NCI-H2171 treated with DMSO at 0.1 percent for 48 hours (cell line): ENCODE measurements around the gene LUZP2.

ENCODE experiments used
- DNase-seq: peaks from one replicate; lab custom pipeline; 2025; lab: John Stamatoyannopoulos, UW

The LUZP2 gene

GRCh38 chr11:24496736-24497725, at the start of gene LUZP2:
Gene LUZP2, plus strand, starts transcription at chr11:24497053.
- DNase-seq: peak; percentile 88

DNA sequence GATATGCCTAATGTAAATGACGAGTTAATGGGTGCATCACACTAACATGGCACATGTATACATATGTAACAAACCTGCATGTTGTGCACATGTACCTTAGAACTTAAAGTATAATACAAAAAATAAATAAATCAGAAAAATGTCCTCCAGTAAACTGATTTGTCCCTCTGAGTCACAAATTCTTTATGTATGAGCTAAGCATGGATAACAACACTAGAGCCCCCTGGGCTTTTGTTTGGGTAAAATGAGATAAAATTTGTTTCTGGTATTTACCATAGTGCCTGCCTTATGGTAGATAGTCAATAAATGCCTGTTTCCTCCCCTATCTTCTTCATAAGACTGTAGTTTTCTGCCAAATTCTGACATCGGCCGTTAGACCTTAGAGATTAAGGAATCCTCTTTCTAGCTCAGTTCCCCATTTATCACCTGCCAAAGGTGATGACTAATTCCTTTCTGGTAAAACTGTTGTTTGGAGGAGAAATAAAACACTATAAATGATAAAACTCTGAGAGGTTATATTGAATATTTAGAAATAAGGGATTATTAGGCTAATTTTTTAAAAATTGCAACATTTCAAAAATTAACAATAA, 43.6 kb upstream of the LUZP2 start:
- no peak for DNase-seq

GRCh38 chr11:24457985-24458384, 38.9 kb upstream of the LUZP2 start:
- DNase-seq: no peak

- DNase-seq: no peak
These were observed 26.4 kb upstream of the LUZP2 start for GRCh38 chr11:24470431-24470830.

DNA sequence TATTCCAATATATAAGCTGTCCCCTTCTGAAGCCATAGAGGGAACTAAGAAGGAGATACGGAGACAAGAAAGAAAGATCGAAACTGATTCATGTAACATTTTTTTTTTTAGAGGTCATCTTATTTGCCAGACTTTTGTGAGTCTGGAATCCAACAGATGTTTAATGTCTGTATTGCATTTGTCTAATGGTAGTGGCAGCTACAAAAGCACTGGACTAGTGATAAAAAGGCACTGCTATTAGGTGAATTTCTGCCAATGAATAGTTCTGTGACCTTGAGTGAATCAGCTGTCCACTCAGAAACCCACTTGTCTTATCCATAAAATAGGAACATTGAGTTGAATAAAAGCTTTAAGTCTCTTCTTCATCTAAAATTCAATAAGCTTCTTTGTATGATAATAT, 25.8 kb upstream of the LUZP2 start:
- DNase-seq: no peak

- DNase-seq: no peak
These were observed 18.1 kb upstream of the LUZP2 start for GRCh38 chr11:24478718-24479117.

- DNase-seq: no peak
These were observed 7.4 kb upstream of the LUZP2 start for GRCh38 chr11:24489477-24489876.

DNA sequence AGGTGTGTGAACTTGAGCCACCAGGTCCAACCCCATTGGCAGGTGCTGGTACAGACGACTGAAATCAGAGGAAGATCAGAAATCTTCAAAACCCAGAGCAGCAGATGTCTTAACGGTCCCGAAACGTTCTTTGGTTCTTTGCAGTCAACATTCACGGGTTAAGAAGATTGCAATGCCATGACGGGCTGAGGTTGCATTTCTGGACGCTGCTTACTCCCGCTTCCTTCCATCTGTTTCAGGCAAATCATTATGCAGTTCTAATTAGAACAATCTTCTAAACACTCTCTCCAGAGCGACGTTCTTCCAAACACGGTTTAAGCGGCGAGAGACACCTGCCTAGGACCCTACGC, 492 bp upstream of the LUZP2 start:
- peak; percentile 81 for DNase-seq

DNA sequence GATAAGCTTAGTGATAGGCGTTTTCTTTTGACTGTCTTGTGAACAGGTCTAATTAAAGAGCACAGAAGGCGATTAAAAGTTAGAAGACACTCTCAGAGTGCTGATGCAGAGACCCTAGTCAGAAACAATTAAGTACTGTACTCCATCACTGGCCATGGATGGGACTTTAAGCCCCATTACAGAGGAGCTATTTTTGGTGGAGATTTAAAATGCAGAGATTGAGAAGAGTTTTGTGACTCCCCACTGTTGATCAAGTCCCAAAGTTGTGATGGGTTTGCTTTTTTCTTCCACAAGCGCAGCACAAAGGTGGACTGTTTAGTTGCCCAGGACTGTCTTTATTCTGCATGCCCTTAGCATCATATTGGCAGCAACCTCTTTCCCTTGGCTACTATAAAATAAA, 978 bp downstream of the LUZP2 start:
- no peak for DNase-seq

GRCh38 chr11:24502425-24502824, 5.6 kb downstream of the LUZP2 start:
- DNase-seq: no peak

- no peak for DNase-seq
These were observed 12.3 kb downstream of the LUZP2 start for GRCh38 chr11:24509114-24509513.

GRCh38 chr11:24511511-24511910, 14.7 kb downstream of the LUZP2 start:
- no peak for DNase-seq

- DNase-seq: no peak
These were observed 16.8 kb downstream of the LUZP2 start for GRCh38 chr11:24513479-24514218.

DNA sequence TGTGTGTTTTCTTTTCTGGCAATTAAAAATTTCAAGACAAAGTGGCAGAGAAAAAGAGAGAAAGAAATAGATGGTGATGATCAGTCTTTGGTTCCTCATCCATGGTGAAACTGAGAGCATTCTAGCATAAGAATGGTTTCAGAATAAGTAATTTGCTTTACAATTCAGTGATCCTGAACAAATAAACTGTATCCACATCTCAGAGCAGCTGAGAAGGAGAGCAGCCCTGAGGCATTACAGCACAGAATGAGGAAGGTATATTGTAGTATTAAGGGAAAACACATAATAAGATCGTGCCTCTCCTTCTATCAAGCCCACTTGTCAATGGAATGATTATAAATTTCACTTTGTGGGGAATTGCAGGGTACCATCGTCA, 17.4 kb downstream of the LUZP2 start:
- no peak for DNase-seq

DNA sequence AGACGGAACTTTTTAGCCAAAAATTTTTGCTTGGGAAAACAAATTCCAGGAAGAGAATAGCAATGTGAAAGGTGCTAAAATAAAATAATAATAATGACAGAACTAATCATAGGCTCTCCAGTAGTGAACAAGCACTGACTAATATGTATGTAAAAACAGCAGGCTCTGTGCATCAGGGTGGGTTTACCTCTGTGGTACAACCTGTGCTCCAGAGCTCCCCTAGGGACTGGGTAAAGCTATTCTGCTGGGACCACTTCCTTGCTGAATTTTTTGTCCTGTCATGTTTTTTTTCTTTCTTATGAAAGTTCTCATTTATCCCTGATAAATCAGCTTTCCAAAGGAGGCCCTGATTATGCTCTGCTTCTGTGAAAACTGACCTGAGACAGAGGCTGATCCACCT, 18.8 kb downstream of the LUZP2 start:
- DNase-seq: peak; percentile 25

- DNase-seq: no peak
These were observed 19.8 kb downstream of the LUZP2 start for GRCh38 chr11:24516638-24517037.

GRCh38 chr11:24521601-24522000, 24.7 kb downstream of the LUZP2 start:
- no peak for DNase-seq

- no peak for DNase-seq
These were observed 27.3 kb downstream of the LUZP2 start for GRCh38 chr11:24524156-24524555.

- no peak for DNase-seq
These were observed 34.7 kb downstream of the LUZP2 start for GRCh38 chr11:24531528-24531927.

DNA sequence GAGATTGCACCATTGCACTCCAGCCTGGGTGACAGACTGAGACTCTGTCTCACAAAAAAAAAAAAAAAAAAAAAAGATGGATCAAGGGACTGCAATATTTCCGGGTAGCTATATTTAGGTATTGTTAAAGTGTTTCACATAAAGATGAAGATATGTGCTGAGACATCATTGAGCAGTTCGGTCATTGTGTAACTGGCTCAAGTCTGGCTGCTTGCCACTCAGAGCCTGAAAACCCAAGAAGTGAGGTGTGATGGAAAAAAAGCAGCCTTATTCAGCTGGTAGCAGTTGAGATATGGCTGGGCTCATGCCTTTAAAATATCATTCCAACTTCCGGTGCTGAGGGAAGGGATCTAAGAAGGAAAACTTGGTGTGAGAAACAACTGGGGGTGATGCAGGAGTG, 46.9 kb downstream of the LUZP2 start:
- no peak for DNase-seq

GRCh38 chr11:24556693-24557092, 59.8 kb downstream of the LUZP2 start:
- no peak for DNase-seq

DNA sequence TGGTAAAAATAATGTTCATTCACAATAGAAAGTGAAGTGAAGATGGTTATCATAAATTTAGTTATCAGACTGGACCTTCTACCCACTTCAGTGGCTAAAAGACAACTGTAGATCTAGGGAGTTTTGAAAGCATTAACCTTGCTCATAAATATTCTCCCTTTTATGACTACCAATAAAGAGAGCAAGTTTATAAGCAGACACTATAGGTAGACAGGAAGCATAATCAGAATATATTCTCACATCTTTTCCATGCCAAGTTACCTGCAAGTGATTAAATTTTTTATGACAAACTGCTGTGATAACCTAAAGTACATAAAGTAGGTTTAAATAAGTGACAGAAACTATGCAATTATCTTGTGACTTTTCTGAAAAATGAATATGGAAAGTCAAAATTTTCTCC, 62.5 kb downstream of the LUZP2 start:
- no peak for DNase-seq

- DNase-seq: no peak
These were observed 63.5 kb downstream of the LUZP2 start for GRCh38 chr11:24560324-24560723.
